ENCODE data around the gene DMD. TPM values are rescaled to one million over a fixed set of nuclear protein-coding genes. Genes with fewer than 3 reads are reported as not detected.

The DMD gene
- total RNA-seq, 1 experiment from 2014 or later, result 2.2 TPM

- CTCF ChIA-PET, result no interaction called here
- in situ Hi-C loops (cut with HindIII; ENCODE audit: low pct_unique_long_range_greater_than_20kb, low sequenced_read_pairs), result no loop called here
- no TSS peak for BruUV-seq (replicated peaks)
- Histone ChIP-seq H3K4me1 (ENCODE audit: control insufficient read depth, insufficient read depth, low read length) (no peaks in the 10 kb centered on the region), H3K27ac (ENCODE audit: low read length) (no peak overlapping the region), H3K27me3 (ENCODE audit: control insufficient read depth, insufficient read depth, low read length) (no peaks in the 10 kb centered on the region), H3K4me3 (ENCODE audit: low read depth in 2 of 2, low read length in 2 of 2) (no peak overlapping the region), H3K36me3 (ENCODE audit: control insufficient read depth, insufficient read depth, low read length) (no peaks in the 10 kb centered on the region), H3K9me3 (ENCODE audit: control insufficient read depth, insufficient read depth, low read depth, low read length) (no peaks in the 10 kb centered on the region; the same call in 1 of the 2 replicates)
- ATAC-seq (no peak), DNase-seq (ENCODE audit: low read depth, low spot score) (no peak)
- TF ChIP-seq SIN3A (IDR thresholded peaks at IDR 0.05; ENCODE audit: borderline replicate concordance, insufficient read depth, low read depth, low read length), result no peak
- TF ChIP-seq POLR2AphosphoS5 (IDR thresholded peaks at IDR 0.05; ENCODE audit: low read depth, low read length), result no peak
- no peak for TF ChIP-seq CTCF (IDR thresholded peaks at IDR 0.05)
- no peak for TF ChIP-seq TCF7L2 (IDR thresholded peaks at IDR 0.05; ENCODE audit: low read depth, low read length)
- TF ChIP-seq REST (IDR thresholded peaks at IDR 0.05; ENCODE audit: insufficient read depth in 1 of 2, low read depth in 2 of 2, low read length in 1 of 2), result no peak
- intact Hi-C loops (cut with micrococcal nuclease; ENCODE audit: unreplicated experiment), result no loop called here
- POLR2A ChIA-PET, result no interaction called here
These were observed 196.4 kb downstream of the DMD start for GRCh38 chrX:33014949-33015348.

- Histone ChIP-seq H3K36me3 (ENCODE audit: control insufficient read depth, insufficient read depth, low read length) (no peaks in the 10 kb centered on the region), H3K27ac (ENCODE audit: low read length) (no peak overlapping the region), H3K27me3 (ENCODE audit: control insufficient read depth, insufficient read depth, low read length) (no peaks in the 10 kb centered on the region), H3K4me1 (ENCODE audit: control insufficient read depth, insufficient read depth, low read length) (no peaks in the 10 kb centered on the region), H3K9me3 (ENCODE audit: control insufficient read depth, insufficient read depth, low read depth, low read length) (no peaks in the 10 kb centered on the region; the same call in 1 of the 2 replicates), H3K4me3 (ENCODE audit: low read depth in 2 of 2, low read length in 2 of 2) (no peak overlapping the region)
- ChIA-PET POLR2A (no interaction called here), CTCF (no interaction called here)
- no peak for TF ChIP-seq POLR2AphosphoS5 (IDR thresholded peaks at IDR 0.05; ENCODE audit: low read depth, low read length)
- no peak for TF ChIP-seq TCF7L2 (IDR thresholded peaks at IDR 0.05; ENCODE audit: low read depth, low read length)
- BruUV-seq (replicated peaks), result no TSS peak
- intact Hi-C loops (cut with micrococcal nuclease; ENCODE audit: unreplicated experiment) (no loop called here), in situ Hi-C loops (cut with HindIII; ENCODE audit: low pct_unique_long_range_greater_than_20kb, low sequenced_read_pairs) (no loop called here)
- DNase-seq (ENCODE audit: low read depth, low spot score) (no peak), ATAC-seq (no peak)
These were observed 197.3 kb downstream of the DMD start for GRCh38 chrX:33014086-33014485.

GRCh38 chrX:33001107-33001506 is 210.2 kb downstream of the DMD start:
- Histone ChIP-seq H3K27ac (ENCODE audit: low read length) (no peak overlapping the region), H3K4me3 (ENCODE audit: low read depth in 2 of 2, low read length in 2 of 2) (no peak overlapping the region), H3K36me3 (ENCODE audit: control insufficient read depth, insufficient read depth, low read length) (no peaks in the 10 kb centered on the region), H3K27me3 (ENCODE audit: control insufficient read depth, insufficient read depth, low read length) (no peaks in the 10 kb centered on the region), H3K4me1 (ENCODE audit: control insufficient read depth, insufficient read depth, low read length) (no peaks in the 10 kb centered on the region), H3K9me3 (ENCODE audit: control insufficient read depth, insufficient read depth, low read depth, low read length) (no peaks in the 10 kb centered on the region)
- DNase-seq (ENCODE audit: low read depth, low spot score), result no peak
- ChIA-PET CTCF (no interaction called here), POLR2A (no interaction called here)
- in situ Hi-C loops (cut with HindIII; ENCODE audit: low pct_unique_long_range_greater_than_20kb, low sequenced_read_pairs), result no loop called here
- BruUV-seq (replicated peaks), result no TSS peak
- intact Hi-C loops (cut with micrococcal nuclease; ENCODE audit: unreplicated experiment), result no loop called here
- no peak for ATAC-seq
- TF ChIP-seq SIN3A (IDR thresholded peaks at IDR 0.05; ENCODE audit: borderline replicate concordance, insufficient read depth, low read depth, low read length), result no peak
- no peak for TF ChIP-seq CTCF (IDR thresholded peaks at IDR 0.05)
- no peak for TF ChIP-seq POLR2AphosphoS5 (IDR thresholded peaks at IDR 0.05; ENCODE audit: low read depth, low read length)
- TF ChIP-seq REST (IDR thresholded peaks at IDR 0.05; ENCODE audit: insufficient read depth in 1 of 2, low read depth in 2 of 2, low read length in 1 of 2), result no peak
- no peak for TF ChIP-seq TCF7L2 (IDR thresholded peaks at IDR 0.05; ENCODE audit: low read depth, low read length)

All from Panc1 (cell line).